Spinal cord (tissue), 10 donors: Measurements from ENCODE around the gene NPPC. TPM values are rescaled to one million over a fixed set of nuclear protein-coding genes. Genes with fewer than 3 reads are reported as not detected.
"Not testable (repeated sequence)": the region's sequence is repeated elsewhere in the genome, so short reads cannot be mapped to it uniquely, and the experiment has no call there.

Experiments
- DNase-seq, 6 donors: peaks; one replicate each; pipeline versions ENCODE4 v3.0.0 to v3.0.0-alpha.2; 2013 to 2015; ENCODE audit warnings: low spot score in 6 of 6, low read depth in 4 of 6
- H3K27ac ChIP-seq: one replicate; pipeline ENCODE4 v1.5.1; 2013; ENCODE audit warnings: low read depth, low read length, control low read depth
- H3K27me3 ChIP-seq: one replicate; pipeline ENCODE4 v1.6.1; 2013; ENCODE audit warnings: low read length; ENCODE audit not compliant: control insufficient read depth, insufficient read depth
- H3K36me3 ChIP-seq: one replicate; pipeline ENCODE4 v1.6.1; 2013; ENCODE audit warnings: low read length; ENCODE audit not compliant: control insufficient read depth, insufficient read depth
- H3K4me1 ChIP-seq: one replicate; pipeline ENCODE4 v1.6.1; 2013; ENCODE audit warnings: low read length; ENCODE audit not compliant: control insufficient read depth, insufficient read depth
- H3K4me3 ChIP-seq: one replicate; pipeline ENCODE4 v1.5.1; 2013; ENCODE audit warnings: low read depth, low read length, control low read depth
- H3K9me3 ChIP-seq: one replicate; pipeline ENCODE4 v1.6.1; 2013; ENCODE audit warnings: low read length; ENCODE audit not compliant: control insufficient read depth, insufficient read depth
- WGBS: methylation state at CpG from one replicate; pipeline ENCODE4 v1.1.5; 2013; ENCODE audit warnings: missing lambda C conversion rate; ENCODE audit not compliant: insufficient coverage; 5-methylcytosine and 5-hydroxymethylcytosine counted together
- polyA plus RNA-seq, 2 donors: library from polyadenylated mRNA; unstranded; fragments of 120-200 nt; gene quantifications; one replicate each; pipeline ENCODE4 v1.2.1, GENCODE V29; 2013; ENCODE audit not compliant: insufficient read length in 2 of 2
- total RNA-seq, 2 donors: library from RNA; depleted of rRNA in 1 of 2; stranded (reverse); fragments of 120-200 nt in 1 of 2; fragments of >200 nt in 1 of 2; gene quantifications; one replicate each; pipeline versions ENCODE4 v1.2.3 to v1.2.4, GENCODE V29; 2013 to 2014
- donor health status: healthy.

NPPC gene
- total and polyA plus RNA-seq, 4 donors, result 16.6 to 33.2 (median 22.2) TPM

DNA sequence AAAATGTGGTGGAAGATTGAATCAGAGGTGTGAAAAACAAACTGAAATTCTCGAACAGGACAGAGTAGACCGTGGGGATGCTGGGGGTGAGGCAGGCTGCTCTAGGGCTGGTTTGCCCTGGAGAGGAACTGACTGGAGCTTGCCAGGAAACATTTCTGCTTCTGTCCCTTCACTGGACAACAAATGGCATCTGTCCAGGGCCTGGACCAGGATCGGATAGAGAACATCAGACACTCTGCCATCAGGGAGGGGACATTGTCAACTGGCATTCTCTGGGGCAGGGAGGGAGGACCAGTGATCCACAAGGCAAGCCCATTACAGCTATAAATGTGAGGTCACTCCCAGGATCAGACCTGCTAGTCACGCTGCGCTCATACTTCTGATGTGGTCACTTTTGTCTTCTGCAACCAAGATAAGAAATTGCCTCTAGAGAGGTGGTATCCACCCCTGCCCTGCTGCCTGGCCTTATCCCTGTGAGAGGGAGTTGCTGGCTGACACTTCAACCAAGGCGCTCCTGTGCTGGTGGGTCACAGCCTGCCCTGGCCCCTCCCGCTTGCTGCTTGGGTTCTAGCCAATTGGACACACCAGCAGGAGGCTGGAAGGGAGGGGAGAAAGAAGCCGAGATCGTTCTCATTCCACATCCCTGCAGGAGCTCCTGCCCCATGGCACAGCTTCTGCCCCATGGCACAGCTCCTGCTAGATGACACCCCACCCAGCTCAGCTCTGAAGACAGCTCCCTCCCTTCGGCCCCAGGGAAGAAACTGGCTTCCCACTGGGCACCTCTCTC, 8.7 kb downstream of the NPPC start:
- H3K27me3 ChIP-seq, result no peaks in the 10 kb centered on the region
- H3K36me3 ChIP-seq, result peaks cover 5% of the 10 kb centered on the region
- no peak overlapping the region for H3K4me3 ChIP-seq
- H3K4me1 ChIP-seq, result peaks cover 12% of the 10 kb centered on the region
- H3K9me3 ChIP-seq, result no peaks in the 10 kb centered on the region
- H3K27ac ChIP-seq, result no peak overlapping the region
- peak in 1 of 6 donors; percentile 60 for DNase-seq
- WGBS, result 50% methylated on average over 8 of the region's 10 CpGs

- Histone ChIP-seq H3K27me3 (no peaks in the 10 kb centered on the region), H3K4me3 (no peak overlapping the region), H3K36me3 (no peaks in the 10 kb centered on the region), H3K4me1 (peaks cover 9% of the 10 kb centered on the region), H3K9me3 (no peaks in the 10 kb centered on the region), H3K27ac (no peak overlapping the region)
- DNase-seq, result no peak
- 90% methylated on average over 12 of the region's 14 CpGs for WGBS
These were observed 12.0 kb downstream of the NPPC start for GRCh38 chr2:231914077-231914690.

DNA sequence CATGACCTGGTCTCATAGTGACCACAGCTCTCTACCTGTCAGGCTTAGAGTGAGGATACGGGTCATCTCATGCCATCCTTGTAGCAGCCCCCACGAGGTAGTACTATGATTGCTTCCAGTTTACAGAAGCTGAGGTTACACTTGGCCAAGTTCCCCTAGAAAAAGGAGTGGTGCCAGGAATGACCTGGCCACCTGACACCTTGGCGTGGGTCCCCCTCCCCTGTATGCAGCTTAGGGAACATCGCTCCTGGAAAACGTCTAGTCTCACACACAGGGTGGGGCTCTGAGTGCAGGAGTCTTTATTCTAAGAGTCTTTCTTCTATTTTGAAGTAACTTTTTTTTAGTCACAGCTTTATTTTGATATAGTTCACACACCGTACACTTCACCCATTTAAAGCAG, 14.8 kb downstream of the NPPC start:
- H3K4me1 ChIP-seq, result no peaks in the 10 kb centered on the region
- 93% methylated on average over 3 of the region's 6 CpGs for WGBS
- DNase-seq, result no peak

GRCh38 chr2:231910771-231911170, 15.4 kb downstream of the NPPC start:
- H3K27me3 ChIP-seq, result no peaks in the 10 kb centered on the region
- H3K36me3 ChIP-seq, result no peaks in the 10 kb centered on the region
- DNase-seq, result no peak
- no peaks in the 10 kb centered on the region for H3K9me3 ChIP-seq
- WGBS, result 81% methylated on average over 5 of the region's 6 CpGs
- H3K4me1 ChIP-seq, result no peaks in the 10 kb centered on the region
- H3K4me3 ChIP-seq, result no peak overlapping the region
- H3K27ac ChIP-seq, result no peak overlapping the region

More for the DNA sequence above, 14.8 kb downstream of the NPPC start:
- Histone ChIP-seq H3K36me3 (no peaks in the 10 kb centered on the region), H3K27me3 (no peaks in the 10 kb centered on the region), H3K4me3 (no peak overlapping the region), H3K9me3 (no peaks in the 10 kb centered on the region), H3K27ac (no peak overlapping the region)

DNA sequence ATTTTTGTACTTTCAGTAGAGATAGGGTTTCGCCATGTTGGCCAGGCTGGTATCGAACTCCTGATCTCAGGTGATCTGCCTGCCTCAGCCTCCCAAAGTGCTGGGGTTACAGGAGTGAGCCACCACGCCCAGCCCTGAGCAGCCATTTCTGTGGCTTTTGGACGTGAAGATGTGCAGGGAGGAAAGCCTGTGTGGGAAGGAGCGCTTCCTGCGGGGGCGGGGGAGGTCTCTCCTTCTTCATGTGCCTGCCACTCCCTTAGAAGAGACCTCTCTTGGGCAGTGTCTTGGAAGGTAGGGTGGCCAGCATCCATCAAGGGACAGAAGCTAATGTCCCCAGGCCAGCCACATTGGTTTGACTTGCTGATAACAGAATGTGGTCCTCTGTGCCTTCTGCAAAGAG, 16.0 kb downstream of the NPPC start:
- not testable (repeated sequence) for H3K36me3 ChIP-seq, DNase-seq, H3K27ac ChIP-seq, H3K27me3 ChIP-seq, H3K4me1 ChIP-seq, H3K9me3 ChIP-seq, H3K4me3 ChIP-seq
- 90% methylated on average over 7 of the region's 7 CpGs for WGBS

- H3K27ac ChIP-seq, result no peak overlapping the region
- 60% methylated on average over 1 of the region's 5 CpGs for WGBS
- no peak overlapping the region for H3K4me3 ChIP-seq
- H3K9me3 ChIP-seq, result no peaks in the 10 kb centered on the region
- DNase-seq, result no peak
- H3K36me3 ChIP-seq, result no peaks in the 10 kb centered on the region
- no peaks in the 10 kb centered on the region for H3K4me1 ChIP-seq
- H3K27me3 ChIP-seq, result no peaks in the 10 kb centered on the region
These were observed 16.6 kb downstream of the NPPC start for GRCh38 chr2:231909631-231910030.

DNA sequence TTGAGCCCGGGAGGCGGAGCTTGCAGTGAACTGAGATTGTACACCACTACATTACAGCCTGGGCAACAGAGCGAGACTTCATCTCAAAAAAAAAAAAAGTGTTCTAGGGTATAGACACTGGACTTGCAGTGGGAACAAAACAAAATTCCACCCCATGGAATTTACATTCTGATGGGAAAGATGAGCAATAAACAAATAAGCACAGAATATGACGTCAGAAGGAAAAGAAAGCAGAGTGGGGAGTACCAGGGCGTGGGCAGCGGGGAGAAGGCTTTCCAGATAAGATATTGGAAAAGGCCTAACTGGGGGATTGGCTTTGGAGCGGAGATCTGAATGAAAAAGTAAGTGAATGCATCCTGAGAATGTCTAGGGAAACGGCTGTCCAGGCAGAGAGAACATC, 17.6 kb downstream of the NPPC start:
- Histone ChIP-seq H3K27ac (no peak overlapping the region), H3K36me3 (no peaks in the 10 kb centered on the region), H3K4me1 (no peaks in the 10 kb centered on the region), H3K27me3 (no peaks in the 10 kb centered on the region), H3K9me3 (no peaks in the 10 kb centered on the region), H3K4me3 (no peak overlapping the region)
- WGBS, result 96% methylated on average over 5 of the region's 8 CpGs
- DNase-seq, result no peak

- 97% methylated on average over 5 of the region's 8 CpGs for WGBS
- H3K9me3 ChIP-seq, result no peaks in the 10 kb centered on the region
- no peaks in the 10 kb centered on the region for H3K4me1 ChIP-seq
These were observed 18.4 kb downstream of the NPPC start for GRCh38 chr2:231907765-231908164.

DNA sequence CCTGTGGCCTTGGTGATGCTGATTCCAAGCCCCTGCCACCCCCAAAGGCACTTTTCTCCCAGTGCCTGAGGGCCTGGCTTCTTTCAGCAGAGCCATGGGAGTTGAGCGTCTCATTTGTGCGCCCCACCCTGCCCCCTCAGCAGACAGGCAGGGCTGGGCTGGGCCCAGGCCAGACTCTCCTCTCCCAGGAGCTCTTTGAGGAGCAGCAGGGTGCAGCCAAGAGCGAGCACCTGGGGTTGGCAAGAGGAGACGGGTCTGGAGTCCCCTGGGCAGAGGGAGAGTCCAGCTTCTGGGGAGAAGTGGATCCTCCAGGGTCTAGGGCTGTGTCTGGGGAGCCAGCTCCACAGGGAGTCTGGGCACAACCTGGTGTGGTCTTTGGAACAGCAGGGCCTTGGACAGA, 21.2 kb downstream of the NPPC start:
- H3K27me3 ChIP-seq, result no peaks in the 10 kb centered on the region
- no peak for DNase-seq
- no peak overlapping the region for H3K27ac ChIP-seq
- H3K36me3 ChIP-seq, result no peaks in the 10 kb centered on the region
- no peaks in the 10 kb centered on the region for H3K4me1 ChIP-seq
- 83% methylated on average over 4 of the region's 4 CpGs for WGBS
- no peak overlapping the region for H3K4me3 ChIP-seq
- no peaks in the 10 kb centered on the region for H3K9me3 ChIP-seq

More at GRCh38 chr2:231907765-231908164, 18.4 kb downstream of the NPPC start:
- Histone ChIP-seq H3K27me3 (no peaks in the 10 kb centered on the region), H3K27ac (no peak overlapping the region), H3K36me3 (no peaks in the 10 kb centered on the region), H3K4me3 (no peak overlapping the region)
- no peak for DNase-seq

GRCh38 chr2:231904161-231904611, 22.0 kb downstream of the NPPC start:
- H3K27me3 ChIP-seq, result no peaks in the 10 kb centered on the region
- 93% methylated on average over 9 of the region's 12 CpGs for WGBS
- DNase-seq, result no peak

More at GRCh38 chr2:231904161-231904611, 22.0 kb downstream of the NPPC start:
- Histone ChIP-seq H3K4me3 (no peak overlapping the region), H3K27ac (no peak overlapping the region), H3K36me3 (no peaks in the 10 kb centered on the region), H3K9me3 (no peaks in the 10 kb centered on the region), H3K4me1 (no peaks in the 10 kb centered on the region)
